PFSK-1 (cell line): ENCODE measurements around the gene ARRDC2.

Experiments used
- FOXP2 ChIP-seq: optimal IDR thresholded peaks from 2 replicates; pipeline ENCODE3; 2011; ENCODE audit warnings: borderline replicate concordance, control low read depth, inconsistent platforms; ENCODE audit not compliant: insufficient read depth; ENCODE audit errors: extremely low read length, extremely low read depth
- POLR2AphosphoS5 ChIP-seq: IDR thresholded peaks from 2 replicates; pipeline ENCODE4 v1.6.1; 2012; ENCODE audit warnings: low read depth, mild to moderate bottlenecking, control low read depth, low read length, moderate library complexity
- SIN3A ChIP-seq: IDR thresholded peaks from 2 replicates; pipeline ENCODE4 v1.6.1; 2012; ENCODE audit warnings: mild to moderate bottlenecking, low read length, moderate library complexity, borderline replicate concordance; ENCODE audit not compliant: insufficient read depth
- TAF1 ChIP-seq: IDR thresholded peaks from 2 replicates; pipeline ENCODE4 v1.6.1; 2012; ENCODE audit warnings: low read length, control low read depth, borderline replicate concordance; ENCODE audit not compliant: insufficient read depth
- TF ChIP-seq, protein P1 (sequence below), 2 experiments: IDR thresholded peaks; 2 replicates each; pipeline versions ENCODE4 v1.6.1 to v1.8.0; 2011 to 2012; ENCODE audit warnings: low read depth in 2 of 2, low read length in 2 of 2, control low read depth in 1 of 2, inconsistent platforms in 1 of 2, mild to moderate bottlenecking in 1 of 2, moderate library complexity in 1 of 2; ENCODE audit not compliant: insufficient read depth in 1 of 2

Gene ARRDC2

DNA sequence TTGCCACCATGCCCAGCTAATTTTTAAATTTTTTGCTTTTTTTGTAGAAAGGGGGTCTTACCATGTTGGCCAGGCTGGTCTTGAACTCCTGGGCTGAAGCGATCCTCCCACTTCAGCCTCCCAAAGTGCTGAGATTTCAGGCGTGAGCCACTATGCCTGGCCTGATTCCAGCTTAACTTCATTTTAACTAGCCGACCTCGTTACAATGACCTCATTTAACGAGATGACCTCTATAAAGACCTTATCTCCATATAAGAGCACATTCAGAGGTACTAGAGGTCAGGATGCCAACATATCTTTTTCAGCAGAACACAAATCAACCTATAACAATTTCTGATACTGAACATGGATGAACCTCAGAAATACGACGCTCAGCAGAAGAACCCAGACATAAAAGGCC lies 30.5 kb upstream of the ARRDC2 start:
- TF ChIP-seq FOXP2: no peak
- TF ChIP-seq, protein P1, sequence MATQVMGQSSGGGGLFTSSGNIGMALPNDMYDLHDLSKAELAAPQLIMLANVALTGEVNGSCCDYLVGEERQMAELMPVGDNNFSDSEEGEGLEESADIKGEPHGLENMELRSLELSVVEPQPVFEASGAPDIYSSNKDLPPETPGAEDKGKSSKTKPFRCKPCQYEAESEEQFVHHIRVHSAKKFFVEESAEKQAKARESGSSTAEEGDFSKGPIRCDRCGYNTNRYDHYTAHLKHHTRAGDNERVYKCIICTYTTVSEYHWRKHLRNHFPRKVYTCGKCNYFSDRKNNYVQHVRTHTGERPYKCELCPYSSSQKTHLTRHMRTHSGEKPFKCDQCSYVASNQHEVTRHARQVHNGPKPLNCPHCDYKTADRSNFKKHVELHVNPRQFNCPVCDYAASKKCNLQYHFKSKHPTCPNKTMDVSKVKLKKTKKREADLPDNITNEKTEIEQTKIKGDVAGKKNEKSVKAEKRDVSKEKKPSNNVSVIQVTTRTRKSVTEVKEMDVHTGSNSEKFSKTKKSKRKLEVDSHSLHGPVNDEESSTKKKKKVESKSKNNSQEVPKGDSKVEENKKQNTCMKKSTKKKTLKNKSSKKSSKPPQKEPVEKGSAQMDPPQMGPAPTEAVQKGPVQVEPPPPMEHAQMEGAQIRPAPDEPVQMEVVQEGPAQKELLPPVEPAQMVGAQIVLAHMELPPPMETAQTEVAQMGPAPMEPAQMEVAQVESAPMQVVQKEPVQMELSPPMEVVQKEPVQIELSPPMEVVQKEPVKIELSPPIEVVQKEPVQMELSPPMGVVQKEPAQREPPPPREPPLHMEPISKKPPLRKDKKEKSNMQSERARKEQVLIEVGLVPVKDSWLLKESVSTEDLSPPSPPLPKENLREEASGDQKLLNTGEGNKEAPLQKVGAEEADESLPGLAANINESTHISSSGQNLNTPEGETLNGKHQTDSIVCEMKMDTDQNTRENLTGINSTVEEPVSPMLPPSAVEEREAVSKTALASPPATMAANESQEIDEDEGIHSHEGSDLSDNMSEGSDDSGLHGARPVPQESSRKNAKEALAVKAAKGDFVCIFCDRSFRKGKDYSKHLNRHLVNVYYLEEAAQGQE (IDR thresholded peaks at IDR 0.05; ENCODE audit: insufficient read depth in 1 of 2, low read depth in 2 of 2, low read length in 2 of 2): no peak
- TF ChIP-seq TAF1: no peak
- TF ChIP-seq POLR2AphosphoS5: no peak
- no peak for TF ChIP-seq SIN3A

DNA sequence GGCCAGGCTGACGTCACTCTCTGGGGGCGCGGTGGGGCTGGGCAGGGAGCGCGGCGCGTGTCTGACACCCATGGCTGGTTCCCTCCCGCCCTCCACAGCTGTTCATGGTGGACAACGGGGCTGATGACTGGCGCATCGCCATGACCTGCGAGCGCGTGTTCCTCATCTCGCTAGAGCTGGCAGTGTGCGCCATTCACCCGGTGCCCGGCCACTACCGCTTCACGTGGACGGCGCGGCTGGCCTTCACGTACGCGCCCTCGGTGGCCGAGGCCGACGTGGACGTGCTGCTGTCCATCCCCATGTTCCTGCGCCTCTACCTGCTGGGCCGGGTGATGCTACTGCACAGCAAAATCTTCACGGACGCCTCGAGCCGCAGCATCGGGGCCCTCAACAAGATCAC lies 26.4 kb upstream of the ARRDC2 start:
- TF ChIP-seq SIN3A (no peak), FOXP2 (no peak), POLR2AphosphoS5 (no peak)

DNA sequence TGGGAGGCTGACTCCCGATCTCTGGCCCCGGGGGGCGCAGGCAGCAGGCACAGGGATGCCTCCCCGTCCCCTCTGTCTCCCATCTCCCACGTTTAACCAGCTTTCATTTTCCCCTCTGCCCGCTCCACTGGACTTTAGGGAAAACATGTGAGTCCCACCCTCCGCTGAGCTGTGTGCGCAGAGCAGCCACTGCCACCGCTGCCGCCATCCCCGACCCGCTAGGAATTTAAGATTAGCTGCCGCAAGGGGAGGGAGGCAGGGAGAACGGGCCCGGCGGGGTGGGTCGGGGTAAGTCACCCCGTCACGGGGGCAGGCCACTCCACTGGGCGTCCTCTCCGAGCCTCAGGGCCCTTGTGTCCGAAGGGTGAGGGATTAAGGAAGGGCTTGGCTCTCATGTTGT lies 25.5 kb upstream of the ARRDC2 start:
- TF ChIP-seq SIN3A: no peak
- no peak for TF ChIP-seq FOXP2
- TF ChIP-seq TAF1: no peak
- TF ChIP-seq, protein P1 (IDR thresholded peaks at IDR 0.05; ENCODE audit: insufficient read depth in 1 of 2, low read depth in 2 of 2, low read length in 2 of 2): no peak
- no peak for TF ChIP-seq POLR2AphosphoS5

DNA sequence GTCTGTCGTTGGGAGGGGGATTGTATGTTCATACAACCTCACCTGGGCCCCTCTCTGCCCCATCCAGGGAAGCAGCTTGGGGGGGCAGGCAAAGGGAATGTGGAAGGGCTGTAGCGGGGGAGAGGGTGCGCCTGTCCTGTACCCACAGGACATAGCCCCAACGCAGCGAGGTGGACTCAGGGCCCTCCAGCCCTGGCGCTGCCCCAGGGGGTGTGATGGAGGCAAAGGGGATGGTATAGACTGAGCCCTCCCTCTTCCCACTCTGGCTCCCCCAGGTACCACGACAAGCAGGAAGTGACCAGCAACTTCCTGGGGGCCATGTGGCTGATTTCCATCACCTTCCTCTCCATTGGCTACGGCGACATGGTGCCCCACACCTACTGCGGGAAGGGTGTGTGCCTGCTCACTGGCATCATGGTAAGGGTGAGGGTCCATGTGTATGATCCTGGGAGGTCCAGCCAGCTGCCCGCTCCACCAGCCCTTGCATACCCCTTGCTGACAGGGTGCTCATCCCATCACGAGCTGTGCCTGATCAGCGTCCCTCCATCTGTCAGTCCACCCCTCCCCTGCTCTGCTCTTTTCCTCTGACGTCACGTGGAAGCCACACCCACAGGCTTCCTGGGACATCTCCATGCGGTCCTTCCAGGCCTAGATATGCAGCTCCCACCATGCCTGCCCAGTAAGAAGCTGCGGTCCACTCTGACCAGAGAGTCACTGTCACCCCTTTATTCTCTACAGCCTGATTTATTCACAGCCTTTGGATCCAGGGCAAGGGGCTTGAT lies 22.7 kb upstream of the ARRDC2 start:
- TF ChIP-seq TAF1 (no peak), FOXP2 (no peak), SIN3A (no peak), POLR2AphosphoS5 (no peak)
- TF ChIP-seq, protein P1 (IDR thresholded peaks at IDR 0.05; ENCODE audit: insufficient read depth in 1 of 2, low read depth in 2 of 2, low read length in 2 of 2): no peak

DNA sequence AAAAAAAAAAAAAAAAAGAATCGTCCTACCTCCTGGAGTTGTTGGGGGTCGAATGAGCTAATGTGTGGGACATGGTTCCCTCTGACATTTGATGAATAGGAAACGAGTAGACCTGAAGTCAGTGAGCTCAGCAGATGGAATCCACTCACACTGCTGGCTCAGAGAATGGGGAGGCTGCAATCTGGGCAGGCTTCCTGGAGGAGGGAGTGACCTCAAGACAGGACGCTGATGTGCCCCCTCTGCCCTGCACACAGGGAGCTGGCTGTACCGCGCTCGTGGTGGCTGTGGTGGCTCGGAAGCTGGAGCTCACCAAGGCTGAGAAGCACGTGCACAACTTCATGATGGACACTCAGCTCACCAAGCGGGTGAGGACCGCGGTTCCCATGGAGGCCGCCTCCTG lies 19.8 kb upstream of the ARRDC2 start:
- no peak for TF ChIP-seq POLR2AphosphoS5
- TF ChIP-seq SIN3A: no peak
- no peak for TF ChIP-seq FOXP2
- TF ChIP-seq TAF1: no peak
- TF ChIP-seq, protein P1 (IDR thresholded peaks at IDR 0.05; ENCODE audit: insufficient read depth in 1 of 2, low read depth in 2 of 2, low read length in 2 of 2): no peak
